Measurements from ENCODE around the gene CDKAL1.
A peak's percentile ranks its signal among the peaks of the same experiment; 100 is the strongest.
"Not testable (repeated sequence)": the region's sequence is repeated elsewhere in the genome, so short reads cannot be mapped to it uniquely, and the experiment has no call there.

Gene CDKAL1

GRCh38 chr6:20590476-20590875 is 56.2 kb downstream of the CDKAL1 start:
- not testable (repeated sequence) for DNase-seq (ENCODE audit: low read depth in 2 of 3, low spot score in 1 of 3)

- DNase-seq (ENCODE audit: low read depth in 2 of 3, low spot score in 1 of 3) = not testable (repeated sequence)
Observed at GRCh38 chr6:20594299-20594853, 60.1 kb downstream of the CDKAL1 start.

DNA sequence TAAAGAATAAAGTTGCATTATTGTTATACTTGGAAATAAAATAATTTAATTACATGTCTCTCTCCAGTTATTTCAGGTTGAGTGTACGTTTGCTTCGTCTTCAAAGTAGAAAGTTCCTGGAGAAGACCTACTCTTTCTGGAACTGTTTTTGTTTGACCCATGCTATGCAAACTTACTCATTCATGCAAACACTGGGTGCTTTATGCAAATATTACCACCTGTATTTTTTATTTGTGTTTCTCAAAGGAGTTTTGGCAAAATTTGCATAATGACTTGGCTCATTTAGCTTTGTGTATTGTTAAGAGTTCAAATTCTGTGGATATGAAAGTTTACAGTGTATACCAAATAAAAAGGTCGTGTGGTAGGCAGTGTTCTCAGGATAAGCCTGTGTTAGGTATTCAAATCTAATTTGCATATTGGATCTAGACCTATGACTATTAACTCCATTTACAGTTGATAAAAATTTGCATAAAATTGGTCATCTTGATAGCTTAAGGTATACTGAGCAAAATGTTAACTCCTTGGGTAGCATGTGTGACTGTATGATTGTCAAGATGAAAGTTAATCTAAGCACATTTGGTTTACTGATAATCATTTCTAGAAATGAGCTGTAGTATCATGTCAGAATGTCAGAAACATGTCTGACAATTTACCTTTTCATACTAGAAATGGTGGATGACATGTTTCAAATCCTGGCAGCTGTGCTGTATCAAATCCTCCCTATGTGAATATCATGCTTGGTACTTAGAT is 65.2 kb downstream of the CDKAL1 start:
- DNase-seq (ENCODE audit: low read depth in 2 of 3, low spot score in 1 of 3) = no peak

DNA sequence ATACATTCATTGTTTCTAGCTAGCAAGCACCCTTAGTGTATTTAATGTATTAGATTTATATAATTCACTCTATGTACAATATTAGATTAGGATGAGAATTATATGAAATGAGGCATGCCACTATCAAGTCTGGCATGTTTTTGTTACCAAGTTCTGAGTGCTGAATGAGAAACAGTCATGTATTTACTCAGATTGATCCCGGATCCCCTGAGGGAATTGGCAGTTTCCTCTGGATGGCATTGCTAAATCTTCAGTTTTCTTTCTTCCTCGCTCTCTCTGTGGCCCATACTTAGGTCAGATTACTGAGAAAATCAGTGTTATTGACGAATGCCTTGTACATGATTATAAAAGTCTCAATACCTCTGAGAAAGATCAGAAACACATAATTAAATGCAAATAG is 66.6 kb downstream of the CDKAL1 start:
- DNase-seq (ENCODE audit: low read depth in 2 of 3, low spot score in 1 of 3) = no peak

- no peak for DNase-seq (ENCODE audit: low read depth in 2 of 3, low spot score in 1 of 3)
Observed at GRCh38 chr6:20604159-20604558, 69.9 kb downstream of the CDKAL1 start.

GRCh38 chr6:20605061-20605460 is 70.8 kb downstream of the CDKAL1 start:
- DNase-seq (ENCODE audit: low read depth in 2 of 3, low spot score in 1 of 3) = no peak

- no peak for DNase-seq (ENCODE audit: low read depth in 2 of 3, low spot score in 1 of 3)
Observed at GRCh38 chr6:20605581-20605980, 71.3 kb downstream of the CDKAL1 start.

GRCh38 chr6:20606831-20607230 is 72.6 kb downstream of the CDKAL1 start:
- no peak for DNase-seq (ENCODE audit: low read depth in 2 of 3, low spot score in 1 of 3)

- no peak for DNase-seq (ENCODE audit: low read depth in 2 of 3, low spot score in 1 of 3)
Observed at GRCh38 chr6:20608356-20608755, 74.1 kb downstream of the CDKAL1 start.

DNA sequence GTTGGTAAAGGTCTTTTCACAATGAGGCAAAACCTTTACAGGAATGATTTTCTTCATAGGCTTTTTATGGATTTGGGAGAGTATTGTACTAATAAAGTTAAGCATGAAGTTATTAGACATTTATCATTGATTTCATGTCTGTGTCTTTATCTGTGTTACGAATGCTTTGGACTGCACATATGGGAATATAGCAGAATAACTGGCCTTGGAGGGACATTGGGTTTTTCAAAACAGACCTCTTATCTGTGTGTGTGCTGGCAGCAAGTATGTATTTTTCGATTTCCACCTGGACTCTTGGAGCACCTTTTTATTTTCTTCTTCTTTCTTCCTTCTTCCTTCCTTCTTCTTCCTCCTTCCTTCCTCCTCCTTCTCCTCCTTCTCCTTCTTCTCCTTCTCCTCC is 74.6 kb downstream of the CDKAL1 start:
- DNase-seq (ENCODE audit: low read depth in 2 of 3, low spot score in 1 of 3) = no peak

DNA sequence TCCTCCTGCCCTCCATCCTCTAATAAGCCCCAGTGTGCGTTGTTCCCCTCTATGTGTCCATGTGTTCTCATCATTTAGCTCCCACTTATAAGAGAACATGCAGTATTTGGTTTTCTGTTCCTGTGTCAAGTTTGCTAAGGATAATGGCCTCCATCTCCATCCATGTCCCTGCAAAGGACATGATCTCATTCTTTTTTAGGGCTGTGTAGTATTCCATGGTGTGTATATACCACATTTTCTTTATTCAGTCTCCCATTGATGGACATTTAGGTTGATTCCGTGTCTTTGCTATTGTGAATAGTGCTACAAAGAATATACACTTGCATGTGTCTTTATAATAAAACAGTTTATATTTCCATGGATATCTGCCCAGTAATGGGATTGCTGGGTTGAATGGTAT is 75.7 kb downstream of the CDKAL1 start:
- not testable (repeated sequence) for DNase-seq (ENCODE audit: low read depth in 2 of 3, low spot score in 1 of 3)

GRCh38 chr6:20610636-20611370 is 76.5 kb downstream of the CDKAL1 start:
- DNase-seq (ENCODE audit: low read depth in 2 of 3, low spot score in 1 of 3) = no peak

DNA sequence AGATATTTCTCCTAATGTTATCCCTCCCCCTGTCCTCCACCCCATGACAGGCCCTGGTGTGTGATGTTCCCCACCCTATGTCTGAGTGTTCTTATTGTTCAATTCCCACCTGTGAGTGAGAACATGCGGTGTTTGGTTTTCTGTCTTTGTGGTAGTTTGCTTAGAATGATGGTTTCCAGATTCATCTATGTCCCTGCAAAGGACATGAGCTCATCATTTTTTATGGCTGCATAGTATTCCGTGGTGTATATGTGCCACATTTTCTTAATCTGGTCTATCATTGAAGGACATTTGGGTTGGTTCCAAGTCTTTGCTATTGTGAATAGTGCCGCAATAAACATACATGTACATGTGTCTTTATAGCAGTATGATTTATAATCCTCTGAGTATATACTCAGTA is 83.3 kb downstream of the CDKAL1 start:
- not testable (repeated sequence) for DNase-seq (ENCODE audit: low read depth in 2 of 3, low spot score in 1 of 3)

- DNase-seq (ENCODE audit: low read depth in 2 of 3, low spot score in 1 of 3) = no peak
Observed at GRCh38 chr6:20620043-20620442, 85.8 kb downstream of the CDKAL1 start.

GRCh38 chr6:20623761-20624160 is 89.5 kb downstream of the CDKAL1 start:
- no peak for DNase-seq (ENCODE audit: low read depth in 2 of 3, low spot score in 1 of 3)

DNA sequence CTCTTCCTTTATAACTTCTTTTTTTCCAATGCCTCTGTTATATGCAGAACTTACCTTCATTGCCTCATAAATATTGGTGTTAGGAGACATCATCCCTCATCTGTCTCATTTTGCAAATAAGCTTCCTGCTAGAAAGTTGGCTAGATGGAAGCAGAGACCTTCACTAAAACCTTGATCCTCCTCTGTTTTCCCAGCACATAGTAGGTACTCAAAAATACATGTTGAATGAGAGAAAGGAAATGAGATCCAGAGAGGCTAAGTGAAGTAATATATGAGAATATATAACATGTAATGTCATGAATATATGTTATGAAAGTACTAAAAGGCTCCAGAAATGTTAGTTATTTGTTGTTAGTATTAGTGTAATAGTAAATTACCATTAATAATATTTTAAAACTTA is 91.9 kb downstream of the CDKAL1 start:
- no peak for DNase-seq (ENCODE audit: low read depth in 2 of 3, low spot score in 1 of 3)

GRCh38 chr6:20629509-20629908 is 95.3 kb downstream of the CDKAL1 start:
- DNase-seq (ENCODE audit: low read depth in 2 of 3, low spot score in 1 of 3) = no peak

- DNase-seq (ENCODE audit: low read depth in 2 of 3, low spot score in 1 of 3) = no peak
Observed at GRCh38 chr6:20630136-20630535, 95.9 kb downstream of the CDKAL1 start.

DNA sequence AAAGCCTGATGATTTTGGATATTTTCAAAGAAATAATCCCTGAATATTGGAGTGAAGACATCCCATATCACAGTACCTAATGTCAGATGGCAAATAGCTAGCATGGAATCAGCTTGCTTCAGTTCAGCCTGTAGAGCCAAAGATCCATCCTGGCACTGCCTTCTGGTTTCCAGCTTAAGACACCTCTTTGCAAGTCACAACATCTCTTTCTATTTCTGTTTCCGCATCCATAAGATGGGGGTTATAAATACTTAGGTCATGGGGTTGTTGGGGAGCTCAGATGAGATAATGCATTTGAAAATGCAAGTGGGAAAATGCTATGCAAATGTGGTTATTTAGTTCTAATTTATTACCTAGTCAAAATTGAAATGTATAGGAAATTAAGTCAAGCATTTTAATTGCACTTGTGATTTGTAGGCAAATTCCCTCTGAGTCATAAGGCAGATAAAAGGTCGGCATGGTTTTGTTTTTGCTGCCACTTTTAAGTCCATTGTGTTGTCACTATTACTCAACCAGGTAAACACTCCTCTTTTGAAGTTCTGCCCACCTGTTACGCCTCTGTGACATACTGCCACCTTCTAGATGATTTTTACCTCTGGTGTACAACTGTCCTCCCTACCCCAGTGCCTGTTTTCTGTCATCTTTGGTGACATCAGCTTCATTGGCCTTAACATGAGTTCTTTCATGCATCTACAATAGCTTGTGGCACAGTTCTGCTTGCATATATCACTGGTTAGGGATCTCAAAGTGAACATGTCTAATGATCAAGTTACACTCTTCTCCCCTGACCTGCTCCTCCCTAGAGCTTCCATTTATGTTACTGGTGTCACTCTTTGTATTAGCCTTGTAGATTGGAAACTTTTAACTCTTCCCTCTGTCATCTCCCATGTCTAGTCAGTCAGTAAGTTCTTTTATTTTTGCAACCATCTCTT is 96.6 kb downstream of the CDKAL1 start:
- DNase-seq (ENCODE audit: low read depth in 2 of 3, low spot score in 1 of 3) = peak in 1 of 3 donors; percentile 13

- DNase-seq (ENCODE audit: low read depth in 2 of 3, low spot score in 1 of 3) = no peak
Observed at GRCh38 chr6:20631549-20631924, 97.3 kb downstream of the CDKAL1 start.

GRCh38 chr6:20632696-20633095 is 98.4 kb downstream of the CDKAL1 start:
- DNase-seq (ENCODE audit: low read depth in 2 of 3, low spot score in 1 of 3) = no peak
